Mesothelial cell of epicardium (in vitro differentiated cells): ENCODE measurements around the gene RTN4RL2. TPM values are rescaled to one million over a fixed set of nuclear protein-coding genes. Genes with fewer than 3 reads are reported as not detected.

ENCODE experiments used
- DNase-seq, 2 experiments: peaks; one replicate each; pipeline ENCODE4 v3.0.0; 2021; ENCODE audit warnings: low spot score in 2 of 2; ENCODE audit not compliant: unreplicated experiment in 2 of 2
- H3K27ac Mint-ChIP-seq: 2 replicates; pipeline ENCODE4 v1.8.0; 2021; ENCODE audit warnings: mixed read lengths
- H3K27me3 Mint-ChIP-seq: 2 replicates; pipeline ENCODE4 v1.8.0; 2021; ENCODE audit warnings: low read depth, mixed read lengths
- H3K36me3 Mint-ChIP-seq: 2 replicates; pipeline ENCODE4 v1.8.0; 2021; ENCODE audit warnings: mixed read lengths
- H3K4me1 Mint-ChIP-seq: 2 replicates; pipeline ENCODE4 v1.8.0; 2021; ENCODE audit warnings: mixed read lengths
- H3K4me3 Mint-ChIP-seq: 2 replicates; pipeline ENCODE4 v1.8.0; 2021; ENCODE audit warnings: mild to moderate bottlenecking, moderate library complexity, mixed read lengths
- H3K9me3 Mint-ChIP-seq: 2 replicates; pipeline ENCODE4 v1.8.0; 2021; ENCODE audit warnings: mixed read lengths
- total RNA-seq: library from RNA; stranded (reverse); gene quantifications from 3 replicates; pipeline ENCODE4 v1.2.1, GENCODE V29; 2021
- TF ChIP-seq, protein P1 (sequence below): fragments of 200-600 bp; sonication (generic); IDR thresholded peaks from one replicate; pipeline ENCODE4 v1.5.0; 2021; ENCODE audit warnings: antibody characterized with exemption; ENCODE audit not compliant: unreplicated experiment

Gene RTN4RL2
- total RNA-seq, 1 donor from 2014 or later, result 0.38 TPM

DNA sequence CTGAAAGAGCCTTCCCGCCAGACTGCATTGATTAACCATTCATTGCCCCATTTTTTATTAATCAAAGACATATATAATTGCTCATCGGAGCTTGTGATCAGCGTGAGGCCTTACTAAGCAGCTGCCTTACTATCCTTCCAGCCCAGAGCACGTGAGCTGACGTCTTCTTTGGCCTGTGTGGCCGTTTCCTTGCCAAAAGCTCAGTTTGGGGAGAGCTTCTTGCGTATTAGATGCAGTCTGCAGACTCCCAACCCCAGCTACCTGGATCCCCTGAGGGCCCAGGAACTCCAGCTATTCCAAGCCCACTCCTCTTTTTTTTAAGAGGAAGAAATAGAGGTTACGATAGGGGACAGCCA is 32.6 kb upstream of the RTN4RL2 start:
- Mint-ChIP-seq H3K4me3 (peak overlapping the region; percentile 71), H3K27me3 (peaks cover 45% of the 10 kb centered on the region), H3K9me3 (no peaks in the 10 kb centered on the region), H3K27ac (no peak overlapping the region), H3K4me1 (peaks cover 25% of the 10 kb centered on the region), H3K36me3 (peaks cover 3% of the 10 kb centered on the region)
- DNase-seq, result no peak
- TF ChIP-seq, protein P1, sequence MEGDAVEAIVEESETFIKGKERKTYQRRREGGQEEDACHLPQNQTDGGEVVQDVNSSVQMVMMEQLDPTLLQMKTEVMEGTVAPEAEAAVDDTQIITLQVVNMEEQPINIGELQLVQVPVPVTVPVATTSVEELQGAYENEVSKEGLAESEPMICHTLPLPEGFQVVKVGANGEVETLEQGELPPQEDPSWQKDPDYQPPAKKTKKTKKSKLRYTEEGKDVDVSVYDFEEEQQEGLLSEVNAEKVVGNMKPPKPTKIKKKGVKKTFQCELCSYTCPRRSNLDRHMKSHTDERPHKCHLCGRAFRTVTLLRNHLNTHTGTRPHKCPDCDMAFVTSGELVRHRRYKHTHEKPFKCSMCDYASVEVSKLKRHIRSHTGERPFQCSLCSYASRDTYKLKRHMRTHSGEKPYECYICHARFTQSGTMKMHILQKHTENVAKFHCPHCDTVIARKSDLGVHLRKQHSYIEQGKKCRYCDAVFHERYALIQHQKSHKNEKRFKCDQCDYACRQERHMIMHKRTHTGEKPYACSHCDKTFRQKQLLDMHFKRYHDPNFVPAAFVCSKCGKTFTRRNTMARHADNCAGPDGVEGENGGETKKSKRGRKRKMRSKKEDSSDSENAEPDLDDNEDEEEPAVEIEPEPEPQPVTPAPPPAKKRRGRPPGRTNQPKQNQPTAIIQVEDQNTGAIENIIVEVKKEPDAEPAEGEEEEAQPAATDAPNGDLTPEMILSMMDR, result no peak

DNA sequence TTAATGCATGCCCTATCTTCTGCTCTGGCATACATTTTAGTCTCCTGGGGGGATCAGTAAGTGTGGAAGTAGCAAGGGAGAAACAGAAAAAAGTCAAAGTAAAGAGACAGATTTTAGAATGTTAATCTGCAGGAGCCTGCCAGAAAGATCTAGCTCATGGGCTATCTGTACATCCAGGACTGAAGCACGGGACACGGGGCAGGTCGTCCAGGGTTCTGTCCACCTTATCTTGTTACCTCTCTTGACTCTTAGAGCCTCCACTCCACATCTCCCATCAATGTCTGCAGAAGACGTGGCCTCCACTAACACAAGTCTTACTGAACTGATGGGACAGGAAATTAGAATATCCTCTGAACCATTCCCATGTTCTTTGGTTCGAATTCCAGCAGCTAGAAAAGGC is 31.7 kb upstream of the RTN4RL2 start:
- no peak for DNase-seq
- Mint-ChIP-seq H3K36me3 (peaks cover 2% of the 10 kb centered on the region), H3K27ac (no peak overlapping the region), H3K9me3 (no peaks in the 10 kb centered on the region), H3K27me3 (peaks cover 49% of the 10 kb centered on the region), H3K4me1 (peaks cover 25% of the 10 kb centered on the region), H3K4me3 (no peak overlapping the region)
- TF ChIP-seq, protein P1, result no peak

DNA sequence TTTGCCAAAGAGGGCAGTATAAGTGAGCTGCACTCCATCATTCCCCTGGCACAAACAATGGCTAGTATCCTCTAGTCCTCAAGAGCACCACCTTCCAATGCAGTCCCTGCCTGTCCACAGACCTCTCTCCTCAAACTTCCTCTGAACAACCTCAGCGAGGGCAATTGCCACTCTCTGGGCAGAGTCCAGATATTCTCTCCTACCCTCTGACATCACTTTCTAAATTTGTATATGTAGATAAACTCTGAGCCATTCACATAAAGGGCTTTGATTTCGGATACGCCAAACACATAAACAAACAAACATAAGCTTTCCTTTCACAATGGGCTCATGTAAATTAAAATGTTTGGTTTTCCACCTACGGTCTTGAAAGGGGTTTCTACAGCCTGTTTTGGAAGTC is 30.4 kb upstream of the RTN4RL2 start:
- no peak for DNase-seq
- TF ChIP-seq, protein P1, result no peak
- no peaks in the 10 kb centered on the region for H3K36me3 Mint-ChIP-seq
- H3K4me1 Mint-ChIP-seq, result peaks cover 20% of the 10 kb centered on the region
- H3K9me3 Mint-ChIP-seq, result no peaks in the 10 kb centered on the region
- no peak overlapping the region for H3K4me3 Mint-ChIP-seq
- H3K27ac Mint-ChIP-seq, result no peak overlapping the region
- peaks cover 62% of the 10 kb centered on the region for H3K27me3 Mint-ChIP-seq

DNA sequence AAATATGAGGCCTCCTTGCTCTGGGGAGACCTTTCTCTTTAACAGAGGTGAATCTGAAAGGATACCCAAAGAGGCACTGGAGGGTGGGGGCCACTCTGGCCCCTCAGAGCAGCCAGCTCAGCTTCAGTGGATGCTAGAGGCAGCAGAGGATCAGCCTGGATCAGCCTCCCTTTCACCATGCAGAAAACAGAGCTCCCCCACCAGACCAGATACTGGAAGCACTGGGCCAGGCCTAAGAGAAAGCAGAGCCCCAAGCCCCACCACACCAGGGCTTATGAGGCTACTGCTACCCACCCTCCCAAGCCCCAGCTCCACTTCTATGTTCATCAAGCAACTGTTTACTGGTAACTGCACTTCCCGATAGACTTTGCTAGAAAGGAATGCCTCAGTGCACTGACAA is 29.4 kb upstream of the RTN4RL2 start:
- DNase-seq, result no peak
- no peaks in the 10 kb centered on the region for H3K9me3 Mint-ChIP-seq
- TF ChIP-seq, protein P1, result no peak
- peaks cover 14% of the 10 kb centered on the region for H3K4me1 Mint-ChIP-seq
- no peaks in the 10 kb centered on the region for H3K36me3 Mint-ChIP-seq
- H3K27me3 Mint-ChIP-seq, result peaks cover 69% of the 10 kb centered on the region
- no peak overlapping the region for H3K27ac Mint-ChIP-seq
- H3K4me3 Mint-ChIP-seq, result no peak overlapping the region

DNA sequence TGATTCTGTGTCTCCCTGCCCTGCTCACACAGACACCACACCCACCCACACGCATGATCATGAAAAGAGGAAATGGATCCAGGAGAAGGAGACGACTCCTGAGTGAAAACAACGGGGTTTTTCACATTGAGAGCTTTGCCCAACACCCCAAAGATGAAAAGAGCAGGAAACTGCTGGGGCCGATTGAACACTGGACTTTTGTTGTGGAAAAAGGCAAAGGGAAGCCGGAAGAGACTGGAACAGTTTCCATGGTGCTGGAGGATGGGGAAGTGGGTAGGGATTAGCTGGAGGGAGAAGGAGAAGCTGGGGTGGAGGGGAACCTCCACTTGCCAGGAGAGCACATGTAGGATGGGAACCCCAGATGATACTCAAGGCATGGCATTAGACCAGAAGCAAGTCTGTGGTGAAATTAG is 28.2 kb upstream of the RTN4RL2 start:
- Mint-ChIP-seq H3K27me3 (peaks cover 75% of the 10 kb centered on the region), H3K9me3 (no peaks in the 10 kb centered on the region), H3K27ac (no peak overlapping the region), H3K36me3 (no peaks in the 10 kb centered on the region), H3K4me1 (peaks cover 5% of the 10 kb centered on the region), H3K4me3 (no peak overlapping the region)
- no peak for DNase-seq
- TF ChIP-seq, protein P1, result no peak

DNA sequence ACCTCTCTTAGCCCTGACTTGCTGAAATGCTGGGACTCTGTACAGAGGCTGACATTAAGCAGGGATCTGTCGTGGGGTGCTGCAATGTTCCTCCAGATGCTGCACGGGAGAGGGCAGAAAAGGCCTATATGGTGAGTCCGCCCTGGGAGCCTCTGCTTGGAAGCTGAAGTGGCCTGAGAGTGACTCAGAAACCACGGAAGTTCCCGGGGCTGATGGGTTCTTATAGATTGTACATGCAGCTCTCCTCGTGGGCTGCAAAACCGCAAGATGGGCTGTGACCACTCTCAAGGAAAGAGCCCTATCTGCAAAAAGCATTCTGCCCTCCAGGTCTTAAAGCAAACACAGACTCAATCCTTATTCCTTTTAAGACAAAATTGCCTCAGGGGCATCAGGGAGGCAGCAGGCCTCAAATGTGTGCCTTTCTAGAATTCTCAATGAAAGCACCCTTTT is 27.6 kb upstream of the RTN4RL2 start:
- TF ChIP-seq, protein P1, result no peak
- H3K9me3 Mint-ChIP-seq, result no peaks in the 10 kb centered on the region
- no peak overlapping the region for H3K27ac Mint-ChIP-seq
- no peaks in the 10 kb centered on the region for H3K36me3 Mint-ChIP-seq
- no peak overlapping the region for H3K4me3 Mint-ChIP-seq
- no peak for DNase-seq
- H3K27me3 Mint-ChIP-seq, result peaks cover 70% of the 10 kb centered on the region
- no peaks in the 10 kb centered on the region for H3K4me1 Mint-ChIP-seq
